Stimulated activated CD4-positive, alpha-beta T cell treated with anti-CD3 and anti-CD28 coated beads, Interleukin-12 subunit alpha, Interleukin-12 subunit beta, amount 100 ng/mL, for 4 hours (primary cell): Measurements from ENCODE around the gene GID4.

Source experiments
- DNase-seq: peaks from one replicate; pipeline ENCODE4 v3.0.0-alpha.2; 2020

Gene GID4

DNA sequence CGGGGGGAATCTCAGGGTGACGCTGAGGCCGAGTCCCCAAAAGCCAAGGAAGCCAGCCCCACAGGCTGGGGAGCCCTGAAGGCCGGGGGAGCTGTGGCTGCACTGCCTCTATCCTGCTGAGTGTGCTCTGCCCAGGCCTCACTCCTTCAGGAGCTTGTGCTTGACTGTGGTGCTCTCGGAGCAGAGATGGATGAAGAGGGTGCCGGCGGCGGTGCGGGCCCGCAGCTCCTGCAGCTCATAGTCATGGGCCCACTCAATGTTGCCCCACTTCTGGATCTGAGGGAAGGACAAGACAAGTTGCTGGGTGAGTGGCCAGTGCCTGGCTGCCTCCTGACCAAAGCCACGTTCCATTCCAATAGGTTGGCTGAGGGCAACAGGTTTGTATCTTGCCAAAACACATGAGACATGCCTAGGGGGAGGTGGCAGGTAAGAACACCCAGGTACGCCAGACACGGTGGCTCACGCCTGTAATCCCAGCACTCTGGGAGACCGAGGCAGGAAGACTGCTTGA, 20.7 kb upstream of the GID4 start:
- DNase-seq = no peak

DNA sequence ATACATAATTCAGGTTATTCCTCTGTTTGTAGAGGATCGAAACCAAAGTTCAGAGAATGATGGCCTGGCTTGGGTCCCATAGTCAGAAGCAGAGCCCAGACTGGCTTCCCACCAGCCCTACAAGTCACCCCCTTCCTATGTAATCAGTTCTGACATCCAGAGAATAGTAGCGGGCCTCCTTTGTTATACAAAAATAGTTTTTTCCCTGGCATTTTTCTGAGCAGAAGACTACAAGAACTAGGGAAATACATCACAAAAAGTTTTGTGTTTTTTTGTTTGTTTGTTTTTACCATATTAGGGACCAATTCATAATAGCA, 19.4 kb upstream of the GID4 start:
- DNase-seq = no peak

DNA sequence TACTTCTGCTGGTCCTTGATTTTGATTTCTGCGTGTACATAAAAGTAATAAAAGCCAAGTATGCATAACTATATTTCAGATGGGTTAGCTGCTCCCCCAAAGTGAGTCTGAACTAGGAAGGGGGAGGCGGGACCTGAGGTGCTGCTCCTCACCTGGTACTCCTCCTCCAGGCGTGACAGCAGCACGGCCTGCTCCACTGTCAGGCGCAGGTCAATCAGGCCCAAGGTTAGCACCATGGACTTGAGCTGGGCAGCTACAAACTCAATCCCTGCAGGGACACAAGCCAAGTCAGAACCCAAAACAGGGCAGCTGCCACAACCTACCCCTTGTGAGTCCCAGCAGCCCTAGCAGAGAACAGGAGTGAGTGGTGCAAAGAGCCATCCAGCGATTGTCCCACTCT, 18.2 kb upstream of the GID4 start:
- DNase-seq = no peak

DNA sequence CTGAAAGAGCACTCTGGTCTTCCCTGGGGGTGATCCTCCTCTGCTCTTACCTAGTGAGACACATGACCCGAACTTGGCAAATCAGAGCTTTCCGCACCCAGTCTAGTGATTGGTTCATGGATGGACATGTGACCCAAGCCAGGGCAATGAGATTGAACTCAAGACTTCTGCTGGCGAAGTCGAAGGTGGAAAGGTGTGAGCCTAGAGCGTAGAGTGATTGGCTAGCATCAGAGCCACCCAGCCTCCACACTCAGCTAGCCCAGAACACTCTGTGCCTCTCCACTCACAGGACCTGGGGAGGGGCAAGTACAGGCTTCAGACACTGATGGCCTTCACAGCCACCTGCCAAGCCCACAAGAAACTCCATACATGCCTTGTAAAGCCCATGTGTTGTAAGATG, 17.8 kb upstream of the GID4 start:
- DNase-seq = no peak

DNA sequence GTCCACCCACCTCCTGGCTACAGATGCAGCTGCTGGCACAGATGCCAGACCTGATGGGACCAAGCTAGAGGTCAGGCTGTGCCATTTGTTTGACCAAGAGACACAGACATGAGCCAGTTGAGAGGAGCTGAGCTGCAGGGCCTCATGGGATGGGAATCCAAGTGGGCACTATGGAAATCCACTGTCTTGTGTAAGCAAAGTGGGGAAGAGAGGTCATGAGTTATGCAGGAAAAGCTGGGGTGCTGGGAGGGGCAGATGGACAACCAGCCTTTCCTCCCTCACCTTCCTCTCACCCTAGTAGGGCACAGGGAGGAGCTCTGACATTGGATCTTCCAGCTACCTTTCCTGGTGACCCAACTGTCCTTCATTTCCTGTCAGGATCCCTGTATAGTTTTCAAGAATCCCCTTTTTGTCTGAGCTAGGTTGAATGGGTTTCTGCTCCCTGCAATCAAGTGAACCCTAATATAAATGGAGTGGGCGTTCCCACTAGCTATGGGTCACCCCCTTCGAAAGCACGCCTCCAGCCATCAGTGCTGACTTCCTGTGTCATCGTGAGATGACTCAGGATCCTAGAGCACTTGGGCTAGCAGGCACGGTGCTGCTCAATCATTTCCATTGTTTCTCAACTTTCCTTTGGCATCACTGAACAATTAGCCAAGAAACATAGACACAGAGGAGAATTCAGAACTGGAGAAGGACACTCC, 13.8 kb upstream of the GID4 start:
- DNase-seq = no peak

DNA sequence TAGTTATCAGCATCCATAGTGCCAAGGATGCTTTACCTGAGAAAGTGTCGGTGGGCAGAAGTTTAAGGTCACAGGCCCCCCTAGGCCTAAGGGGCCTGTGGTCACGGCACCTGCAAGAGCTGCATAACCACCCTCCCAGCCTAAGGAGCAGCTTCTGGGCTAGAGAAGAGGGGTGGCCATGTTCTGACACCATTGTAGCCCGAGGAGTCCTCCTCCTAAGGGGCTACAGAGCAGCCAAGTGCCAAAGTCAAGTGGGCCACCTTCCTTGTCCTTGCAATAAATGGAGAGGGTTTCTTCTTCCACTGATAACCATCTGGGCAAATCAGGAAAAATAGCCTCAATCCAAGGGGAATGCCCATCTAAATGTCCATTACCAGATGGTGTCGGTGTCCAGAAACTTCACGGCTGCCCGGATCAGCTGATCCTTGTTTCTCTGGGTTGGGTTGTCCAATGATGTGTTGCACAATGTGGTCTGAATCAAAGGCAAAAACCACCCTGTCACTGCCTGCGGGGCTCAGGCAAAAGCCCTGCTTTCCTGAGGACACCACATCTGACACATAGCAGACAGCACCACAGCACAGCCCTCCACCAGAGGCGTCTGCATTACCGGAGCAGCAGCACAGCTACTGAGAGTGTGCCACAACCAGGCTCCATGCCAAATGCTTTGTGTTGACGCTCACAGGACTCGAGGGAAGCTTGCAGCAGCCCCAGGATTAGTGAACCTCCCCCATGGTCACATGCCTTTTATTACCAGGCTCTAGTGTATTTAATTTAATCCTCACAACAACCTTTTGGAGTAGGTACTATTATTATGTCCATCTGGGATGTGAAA, 13.0 kb upstream of the GID4 start:
- DNase-seq = no peak

DNA sequence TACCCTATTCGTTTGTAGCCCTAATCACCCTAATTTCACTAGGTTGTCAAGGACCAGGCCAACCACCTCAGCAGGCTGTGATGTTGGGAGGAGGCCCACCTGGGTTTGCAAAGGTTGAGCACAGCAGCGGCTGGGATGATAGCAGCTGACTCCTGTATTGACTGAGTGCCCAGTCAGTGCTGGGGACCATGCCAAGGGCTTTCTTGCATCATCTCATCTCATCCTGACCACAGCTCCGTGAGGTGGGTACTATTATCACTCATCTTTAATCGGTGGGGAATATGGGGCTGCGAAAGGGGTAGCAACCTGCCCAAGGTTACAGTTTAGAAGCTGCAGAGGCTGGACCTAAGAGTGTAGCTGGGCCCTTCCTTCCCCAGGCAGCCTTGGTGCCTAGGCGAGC, 11.9 kb upstream of the GID4 start:
- DNase-seq = no peak

DNA sequence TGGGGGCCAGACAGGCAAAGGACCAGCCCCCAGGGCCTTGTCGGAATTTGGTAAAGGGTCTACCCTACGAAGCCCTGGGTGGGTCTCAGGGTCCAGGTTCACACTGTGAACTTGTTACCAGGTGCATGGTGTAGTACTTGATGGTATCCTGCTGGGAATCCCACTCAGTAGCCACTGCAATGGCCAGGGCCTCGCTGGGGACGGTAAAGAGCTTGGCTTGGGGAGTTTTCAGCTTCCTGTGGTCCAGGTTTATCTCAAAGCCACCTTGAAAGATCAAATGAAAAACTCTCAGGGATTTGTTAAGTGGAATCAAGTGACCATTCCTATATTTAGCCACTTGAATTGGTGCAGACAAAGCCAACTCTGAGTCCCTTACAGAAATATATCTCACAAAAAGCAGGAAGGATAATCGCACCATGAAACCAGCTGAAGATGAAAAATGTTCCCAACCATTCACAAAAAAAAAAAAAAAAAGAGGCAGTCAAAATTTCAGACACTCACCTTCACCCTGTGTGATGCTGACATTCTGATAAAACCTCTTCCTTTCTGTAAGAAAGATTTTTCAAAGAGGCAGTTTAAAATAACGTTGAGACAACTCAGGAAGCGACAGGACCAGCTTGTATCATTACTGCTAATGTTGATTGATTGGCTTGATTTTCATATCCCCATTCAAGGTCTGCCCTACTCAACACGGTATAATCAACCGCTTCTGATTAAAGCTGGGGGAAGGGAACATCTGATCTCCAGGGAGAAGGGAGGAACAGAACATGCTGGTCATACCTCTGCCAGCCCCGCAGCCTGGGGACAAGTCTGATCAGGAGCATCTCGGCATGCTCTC, 10.9 kb upstream of the GID4 start:
- DNase-seq = no peak

DNA sequence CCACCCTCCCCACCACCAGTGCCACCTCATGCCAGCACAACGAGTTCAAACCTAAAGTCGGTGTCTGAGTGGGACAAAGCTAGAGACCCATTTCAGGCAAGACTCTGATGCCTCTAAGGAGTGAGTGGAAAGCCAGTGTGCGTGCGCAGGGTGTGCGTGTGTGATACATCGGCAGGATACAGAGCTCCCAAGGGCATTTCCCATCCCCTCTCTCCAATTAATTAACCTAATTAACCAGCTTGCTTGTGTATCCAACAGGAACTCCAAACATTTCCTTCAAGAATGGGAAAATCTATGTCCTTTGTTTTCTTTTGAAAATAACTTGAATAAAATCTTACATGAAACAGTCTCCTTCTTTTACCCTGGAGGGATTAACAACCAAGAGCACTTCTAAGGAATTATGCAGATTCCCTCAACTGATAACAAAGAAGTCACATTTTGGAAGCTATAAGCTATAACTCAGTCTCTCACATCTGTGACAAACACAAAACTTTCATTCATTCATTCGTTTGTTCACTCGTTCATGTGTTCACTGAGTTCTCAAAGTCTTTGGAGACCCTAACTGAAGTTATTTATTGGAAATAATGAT, 10.2 kb upstream of the GID4 start:
- no peak for DNase-seq

DNA sequence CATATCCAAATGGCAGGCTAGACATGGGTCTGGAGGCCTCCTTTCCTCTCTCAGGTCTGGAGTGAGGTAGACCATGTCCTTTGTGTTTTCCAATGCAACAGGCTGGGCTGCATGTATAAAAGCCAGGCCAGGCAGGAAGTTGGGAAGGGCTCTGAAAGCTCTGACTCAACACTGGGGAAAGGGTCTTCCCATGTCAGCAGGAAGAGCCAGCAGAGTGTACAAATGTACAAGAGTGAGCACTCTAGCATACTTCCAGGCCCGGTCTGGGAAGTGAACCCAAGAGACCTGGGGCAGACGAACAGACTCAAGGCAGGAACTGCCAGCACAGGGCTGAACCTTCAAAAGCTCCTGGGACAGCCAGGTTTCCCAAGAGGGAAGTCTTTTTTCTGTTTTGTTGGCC, 7.3 kb upstream of the GID4 start:
- DNase-seq = no peak

DNA sequence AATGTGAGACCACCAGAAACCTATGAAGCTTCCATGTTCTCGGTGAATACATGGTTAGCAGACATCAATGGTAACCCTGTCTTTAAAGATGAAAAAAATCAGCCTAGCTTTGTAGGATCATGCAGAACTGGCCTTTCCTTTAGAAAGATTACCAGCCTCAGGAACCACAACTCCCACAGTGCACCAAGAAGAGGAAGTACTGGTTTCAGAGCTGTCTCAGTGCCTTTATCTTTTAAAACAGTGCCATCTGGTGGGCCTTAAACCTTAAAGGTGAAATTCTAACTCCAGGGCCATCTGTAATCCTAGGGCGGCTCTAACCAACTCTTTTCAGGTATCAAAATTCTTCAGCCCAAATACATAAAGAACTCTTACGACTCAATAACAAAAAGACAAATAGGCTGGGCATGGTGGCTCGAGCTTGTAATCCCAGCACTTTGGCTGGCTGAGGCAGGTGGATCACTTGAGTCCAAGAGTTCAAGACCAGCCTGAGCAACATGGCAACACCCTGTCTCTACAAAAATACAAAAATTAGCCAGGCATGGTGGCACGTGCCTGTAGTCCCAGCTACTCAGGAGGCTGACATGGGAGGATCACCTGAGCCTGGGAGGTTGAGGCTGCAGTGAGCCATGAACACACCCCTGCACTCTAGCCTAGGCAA, 5.6 kb upstream of the GID4 start:
- no peak for DNase-seq

DNA sequence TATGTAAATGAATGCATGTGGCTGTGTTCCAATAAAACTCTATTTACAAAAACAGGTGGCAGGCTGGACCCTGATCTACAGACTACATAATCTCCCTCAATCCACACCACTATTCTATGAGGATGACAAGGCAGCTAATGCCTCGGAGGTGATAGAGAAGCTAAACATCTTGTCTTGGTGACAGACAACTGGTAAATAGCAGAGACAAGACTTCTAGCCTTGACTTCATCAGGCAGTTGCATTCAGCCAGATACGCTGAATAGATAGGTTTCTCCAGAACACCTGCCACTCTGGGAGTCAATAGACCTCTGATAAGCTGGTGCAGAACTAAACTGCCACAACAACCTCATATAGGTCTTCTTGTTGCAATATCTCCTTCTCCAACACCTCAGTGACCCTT, 3.5 kb upstream of the GID4 start:
- DNase-seq = no peak

DNA sequence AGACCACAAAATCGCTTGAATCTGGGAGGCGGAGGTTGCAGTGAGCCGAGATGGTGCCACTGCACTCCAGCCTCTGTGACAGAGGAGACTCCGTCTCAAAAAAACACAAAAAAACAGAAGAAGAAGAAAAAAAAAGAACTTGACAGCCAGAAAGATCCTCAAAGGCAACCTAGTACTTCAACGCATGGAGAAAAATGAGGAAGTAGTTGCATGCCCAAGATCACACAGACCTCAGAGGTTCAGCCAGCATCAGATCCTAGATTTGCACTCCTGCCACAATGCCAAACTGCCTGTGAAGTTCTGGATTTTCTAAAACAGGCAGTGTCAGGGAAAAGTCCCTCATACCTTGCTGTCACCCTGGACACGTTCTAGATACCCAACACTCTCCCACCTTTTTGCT, 1.7 kb upstream of the GID4 start:
- no peak for DNase-seq

DNA sequence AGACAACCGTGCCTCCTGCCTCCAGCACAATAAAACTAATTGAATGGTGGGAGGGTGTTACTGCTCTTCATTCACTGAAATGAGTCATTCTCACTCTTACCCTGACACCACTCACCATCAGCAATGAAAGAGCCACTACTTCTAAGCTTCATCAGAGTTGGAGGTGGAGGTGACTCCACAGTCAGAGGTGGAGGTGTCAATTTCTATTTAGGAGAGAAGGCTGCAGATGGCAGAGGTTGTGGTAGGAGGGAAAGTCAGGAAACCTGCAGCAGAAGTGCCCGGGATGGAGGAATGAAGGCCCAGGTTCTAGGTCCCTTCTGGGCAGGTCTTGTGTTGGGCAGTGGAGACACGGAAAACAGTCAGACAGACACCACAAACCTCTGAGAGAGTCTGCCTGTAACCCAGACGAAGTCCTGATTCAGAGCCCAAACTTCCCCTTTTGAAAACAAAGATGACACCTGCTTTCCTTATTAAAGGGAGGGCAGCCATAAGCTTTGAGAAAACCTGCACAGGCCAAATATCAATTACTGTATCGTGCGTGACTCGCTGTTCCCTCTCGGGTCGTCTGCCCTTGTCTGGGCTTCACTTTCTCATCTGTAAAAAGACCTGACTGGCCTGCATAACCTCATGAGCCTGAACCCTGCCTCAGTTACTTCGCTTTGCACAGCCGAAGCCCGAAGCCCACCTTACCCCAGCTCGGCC, 908 bp upstream of the GID4 start:
- no peak for DNase-seq

DNA sequence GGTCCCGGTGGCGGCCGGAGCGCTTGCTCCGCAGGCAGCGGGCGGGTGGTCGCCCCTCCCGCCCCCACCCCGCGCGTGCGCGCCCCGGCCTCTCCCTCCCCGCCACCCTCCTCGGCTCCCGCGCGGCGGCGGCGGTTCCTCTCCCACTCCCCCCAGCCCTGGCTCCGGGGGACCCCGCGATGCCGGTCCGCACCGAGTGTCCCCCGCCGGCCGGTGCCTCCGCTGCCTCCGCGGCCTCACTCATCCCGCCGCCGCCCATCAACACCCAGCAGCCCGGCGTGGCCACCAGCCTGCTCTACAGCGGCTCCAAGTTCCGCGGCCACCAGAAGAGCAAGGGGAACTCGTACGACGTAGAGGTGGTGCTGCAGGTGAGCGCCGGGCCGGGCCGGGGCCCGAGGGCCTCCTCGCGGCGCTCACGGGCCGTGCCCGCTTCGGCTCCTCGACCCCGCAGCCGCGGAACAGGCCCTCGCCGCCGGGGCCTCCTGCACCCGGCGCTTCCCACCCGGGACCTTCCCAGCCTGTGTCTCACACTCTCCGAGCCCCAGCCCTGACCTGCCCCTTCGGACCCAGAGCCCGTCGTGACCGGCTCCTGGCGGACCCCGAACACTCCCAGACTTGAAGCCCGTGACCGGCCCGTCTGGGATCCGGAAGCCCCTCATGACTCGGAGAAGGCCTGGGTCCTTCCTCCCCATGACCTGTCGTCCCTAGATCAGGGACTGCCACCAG, 490 bp downstream of the GID4 start:
- no peak for DNase-seq

DNA sequence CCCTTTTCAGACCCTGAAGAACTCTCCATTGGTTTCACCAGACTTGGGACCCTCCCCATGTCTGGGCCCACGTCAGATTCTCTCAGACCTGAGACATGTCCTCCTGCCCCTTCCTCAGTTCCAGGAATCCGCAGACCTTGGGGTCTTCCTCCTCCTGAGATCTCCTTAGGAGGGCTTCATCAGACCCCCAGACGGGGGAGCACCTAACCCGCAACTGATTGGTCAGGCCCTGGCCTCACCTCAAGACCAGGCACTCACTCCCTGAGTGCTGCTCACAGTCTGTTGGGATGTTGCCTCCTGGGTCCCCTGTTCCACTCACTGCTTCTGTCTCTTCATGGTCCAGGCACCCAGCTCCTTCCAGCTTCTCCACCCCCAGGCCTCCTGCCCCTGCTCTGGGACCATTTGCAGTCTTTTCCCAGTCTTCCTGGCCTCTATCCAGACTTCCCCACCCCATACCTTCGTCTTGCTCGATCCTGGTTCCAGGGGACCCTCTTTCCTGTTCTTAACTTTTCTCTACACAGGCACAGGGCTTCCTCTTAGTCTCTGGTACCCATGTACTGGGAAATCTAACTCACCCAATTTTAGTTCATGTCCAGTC, 1.2 kb downstream of the GID4 start:
- no peak for DNase-seq

DNA sequence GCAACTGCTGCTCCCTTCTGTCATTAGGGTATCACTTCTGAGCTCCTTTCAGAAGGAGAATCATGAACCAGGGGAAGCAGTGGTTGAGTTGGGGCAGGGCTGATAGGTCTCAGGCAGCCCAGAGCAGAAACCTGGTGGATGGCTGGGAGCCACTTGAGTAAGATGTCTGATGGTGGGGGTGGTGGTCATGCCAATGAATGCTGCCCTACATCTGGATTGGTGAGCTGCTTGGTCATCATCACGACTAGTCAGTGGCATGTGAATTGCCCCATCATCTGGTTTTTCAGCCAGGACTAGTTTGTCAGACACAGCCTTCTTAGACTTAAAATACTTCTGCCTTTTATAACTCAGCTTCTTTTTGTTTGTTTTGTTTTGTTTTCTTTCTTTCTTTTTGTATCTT, 2.6 kb downstream of the GID4 start:
- no peak for DNase-seq

DNA sequence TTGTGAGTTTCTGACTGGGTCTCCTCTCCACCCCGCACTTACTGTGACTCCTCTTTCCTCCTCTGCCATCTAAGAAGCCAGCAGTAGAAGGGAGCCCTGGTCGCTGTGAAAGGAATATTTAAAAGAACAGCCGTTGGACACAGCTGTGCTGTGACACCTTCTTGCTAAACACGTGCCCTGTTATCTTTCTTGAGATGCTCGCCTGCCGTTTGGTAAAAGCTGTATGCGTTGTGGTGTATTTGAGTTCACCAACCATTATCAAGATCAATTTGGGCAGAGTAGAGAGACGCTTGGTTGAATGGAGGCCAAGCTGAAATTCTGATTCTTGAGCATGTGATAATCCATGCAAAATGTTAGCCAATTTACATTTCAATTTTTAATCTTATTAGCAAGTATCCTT, 3.8 kb downstream of the GID4 start:
- DNase-seq = no peak

DNA sequence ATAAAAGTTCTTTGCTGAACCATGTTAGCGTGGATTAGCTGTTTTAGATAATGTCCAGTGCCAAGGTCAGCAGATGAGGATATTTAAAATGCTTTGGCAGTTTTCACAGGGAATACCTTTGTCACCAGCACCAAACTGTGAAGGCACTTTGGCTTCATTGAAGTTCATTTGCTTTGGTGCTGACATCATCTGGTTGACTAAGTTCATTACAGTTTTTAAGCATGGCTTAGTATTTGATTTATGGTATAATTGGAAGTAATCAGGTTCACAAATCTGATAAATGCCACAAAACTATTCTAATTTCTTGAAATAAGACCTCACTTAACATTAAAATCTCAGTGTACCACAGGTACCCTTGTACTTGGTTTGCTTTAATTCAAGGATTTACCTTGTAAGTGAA, 4.3 kb downstream of the GID4 start:
- no peak for DNase-seq

DNA sequence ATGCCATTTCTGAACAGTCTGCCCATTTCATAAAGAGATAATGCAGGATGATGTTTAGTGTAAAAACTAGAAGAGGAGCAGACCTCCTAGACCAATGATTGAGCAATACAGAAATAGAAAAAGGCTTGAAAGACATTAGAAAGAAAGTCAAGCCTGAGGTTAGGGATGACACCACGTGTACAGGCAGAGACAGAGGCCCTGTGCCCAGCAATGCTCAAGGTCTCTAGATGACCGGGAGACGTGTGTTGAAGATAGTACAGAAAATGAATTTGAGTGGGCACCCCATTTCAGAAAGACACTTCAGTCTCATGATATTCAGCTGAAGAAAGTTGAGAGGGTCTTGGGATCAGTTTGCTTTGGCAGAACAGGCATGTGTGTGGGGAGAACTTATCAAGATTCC, 5.4 kb downstream of the GID4 start:
- no peak for DNase-seq
